ENCODE measurements around the gene ATXN2L. TPM values are rescaled to one million over a fixed set of nuclear protein-coding genes. Genes with fewer than 3 reads are reported as not detected.

The ATXN2L gene
- total and polyA plus RNA-seq, 2 experiments from 2014 or later, result 50.4 to 124 TPM

DNA sequence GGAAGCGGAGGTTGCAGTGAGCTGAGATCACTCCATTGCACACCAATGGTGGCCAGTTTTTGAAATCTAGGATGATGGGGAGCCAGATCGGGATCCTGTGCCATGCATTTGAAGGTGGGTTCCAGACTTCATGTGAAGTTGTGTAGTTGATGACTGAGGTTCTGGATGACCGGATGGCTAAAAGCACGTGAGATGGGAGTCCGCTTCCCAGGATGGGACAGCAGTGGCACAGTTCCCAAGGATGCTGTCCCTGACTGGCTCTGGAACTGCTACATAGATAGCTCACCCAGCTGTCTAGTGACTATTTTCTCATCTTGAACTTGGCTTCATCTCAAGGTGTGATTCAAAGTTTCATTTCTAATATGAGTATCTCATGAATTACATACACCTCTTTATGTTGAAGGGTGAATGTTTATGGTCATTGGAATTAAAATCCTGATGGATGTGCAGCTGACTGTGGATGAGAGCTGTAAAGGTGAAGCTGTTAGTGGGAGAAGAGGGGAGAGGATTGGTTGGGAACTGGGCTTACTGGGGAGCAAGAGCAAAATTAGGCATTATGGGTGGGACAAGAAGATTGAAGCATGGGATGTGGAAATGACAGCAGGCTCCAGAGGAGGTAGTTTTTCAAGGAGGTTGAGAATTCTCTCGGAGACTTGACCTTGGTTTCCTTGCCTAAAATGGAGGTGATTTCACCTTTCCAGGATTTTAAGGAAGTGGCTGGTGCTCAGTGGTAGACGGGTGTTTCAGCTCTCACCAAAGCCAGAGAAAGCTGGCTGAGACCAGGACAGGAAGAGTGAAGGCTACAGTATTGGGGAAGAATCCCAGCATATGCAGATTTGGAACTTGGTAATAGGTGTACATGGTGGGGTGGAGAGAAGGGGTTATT is 15.1 kb downstream of the ATXN2L start:
- Histone ChIP-seq H3K9me3 (ENCODE audit: low read depth) (no peaks in the 10 kb centered on the region), H3K79me2 (peaks cover 4% of the 10 kb centered on the region), H3K4me1 (ENCODE audit: insufficient read depth) (no peaks in the 10 kb centered on the region), H3K9me2 (replicated peaks; ENCODE audit: insufficient read depth) (no peaks in the 10 kb centered on the region), H3K36me3 (replicated peaks; ENCODE audit: insufficient read depth, low read depth) (peaks cover 8% of the 10 kb centered on the region), H3K27ac (no peak overlapping the region), H4K20me1 (ENCODE audit: insufficient read depth, poor library complexity, severe bottlenecking) (no peaks in the 10 kb centered on the region), H3K4me2 (no peak overlapping the region), H3K27me3 (no peaks in the 10 kb centered on the region), H2AFZ (no peak overlapping the region), H3K4me3 (no peak overlapping the region)
- 96% methylated on average over 7 of the region's 7 CpGs for WGBS (ENCODE audit: low lambda C conversion rate, missing lambda C conversion rate)
- TF ChIP-seq EZH2phosphoT487 (IDR thresholded peaks at IDR 0.05; ENCODE audit: low read depth, severe bottlenecking, unreplicated experiment) (no peak), CTCF (IDR thresholded peaks at IDR 0.05; ENCODE audit: poor library complexity) (no peak), EZH2 (IDR thresholded peaks at IDR 0.05; ENCODE audit: borderline replicate concordance) (no peak)
- DNase-seq (ENCODE audit: low spot score), result no peak

DNA sequence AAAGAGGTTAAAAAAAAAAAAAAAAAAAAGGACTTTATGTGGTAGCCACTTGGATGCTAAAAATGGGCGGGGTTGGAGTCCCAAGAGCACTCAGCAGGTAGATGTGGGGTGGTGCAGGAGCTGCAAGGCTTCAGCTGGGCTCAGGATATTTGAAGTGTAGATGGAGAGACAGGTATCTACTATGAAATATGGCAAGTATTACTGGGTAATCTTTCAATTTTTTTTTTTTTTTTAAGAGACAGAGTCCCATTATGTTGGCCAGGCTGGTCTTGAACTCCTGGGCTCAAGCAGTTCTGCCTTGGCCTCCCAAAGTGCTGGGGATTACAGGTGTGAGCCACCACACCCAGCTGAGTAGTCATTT is 15.7 kb downstream of the ATXN2L start:
- Histone ChIP-seq H2AFZ (no peak overlapping the region), H3K4me1 (ENCODE audit: insufficient read depth) (no peaks in the 10 kb centered on the region), H3K27ac (no peak overlapping the region), H3K9me2 (replicated peaks; ENCODE audit: insufficient read depth) (no peaks in the 10 kb centered on the region), H3K27me3 (no peaks in the 10 kb centered on the region), H3K4me2 (no peak overlapping the region), H3K9me3 (ENCODE audit: low read depth) (no peaks in the 10 kb centered on the region), H4K20me1 (ENCODE audit: insufficient read depth, poor library complexity, severe bottlenecking) (no peaks in the 10 kb centered on the region), H3K4me3 (no peak overlapping the region), H3K36me3 (replicated peaks; ENCODE audit: insufficient read depth, low read depth) (peaks cover 8% of the 10 kb centered on the region), H3K79me2 (no peaks in the 10 kb centered on the region)
- no peak for DNase-seq (ENCODE audit: low spot score)
- WGBS (ENCODE audit: low lambda C conversion rate, missing lambda C conversion rate), result 100% methylated on average over 1 of the region's 1 CpG
- TF ChIP-seq EZH2 (IDR thresholded peaks at IDR 0.05; ENCODE audit: borderline replicate concordance) (no peak), CTCF (IDR thresholded peaks at IDR 0.05; ENCODE audit: poor library complexity) (no peak), EZH2phosphoT487 (IDR thresholded peaks at IDR 0.05; ENCODE audit: low read depth, severe bottlenecking, unreplicated experiment) (no peak)

DNA sequence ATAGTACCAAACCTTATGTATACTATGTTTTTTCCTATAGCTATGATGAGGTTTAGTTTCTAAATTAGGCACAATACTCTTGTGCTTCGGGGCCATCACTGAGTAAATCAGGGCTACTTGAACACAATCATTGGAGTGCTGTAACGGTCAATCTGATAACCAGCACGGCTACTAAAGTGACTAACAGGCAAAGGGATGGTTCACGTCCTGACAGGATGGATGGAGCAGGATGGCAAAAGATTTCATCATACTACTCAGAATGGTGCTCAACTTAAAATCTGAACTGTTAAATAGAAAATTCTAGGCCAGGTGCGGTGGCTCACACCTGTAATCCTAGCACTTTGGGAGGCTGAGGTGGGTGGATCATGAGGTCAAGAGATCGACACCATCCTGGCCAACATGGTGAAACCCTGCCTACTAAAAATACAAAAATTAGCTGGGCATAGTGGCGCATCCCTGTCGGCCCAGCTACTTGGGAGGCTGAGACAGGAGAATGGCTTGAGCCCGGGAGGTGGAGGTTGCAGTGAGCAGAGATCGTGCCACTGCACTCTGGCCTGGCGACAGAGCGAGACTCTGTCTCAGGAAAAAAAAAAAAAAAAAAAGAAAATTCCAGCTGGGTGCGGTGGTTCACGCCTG is 16.3 kb downstream of the ATXN2L start:
- 95% methylated on average over 14 of the region's 14 CpGs for WGBS (ENCODE audit: low lambda C conversion rate, missing lambda C conversion rate)
- no peaks in the 10 kb centered on the region for H3K4me1 ChIP-seq (ENCODE audit: insufficient read depth)
- no peak for DNase-seq (ENCODE audit: low spot score)
- peaks cover 4% of the 10 kb centered on the region for H3K36me3 ChIP-seq (replicated peaks; ENCODE audit: insufficient read depth, low read depth)
- TF ChIP-seq EZH2phosphoT487 (IDR thresholded peaks at IDR 0.05; ENCODE audit: low read depth, severe bottlenecking, unreplicated experiment) (no peak), EZH2 (IDR thresholded peaks at IDR 0.05; ENCODE audit: borderline replicate concordance) (no peak), CTCF (IDR thresholded peaks at IDR 0.05; ENCODE audit: poor library complexity) (no peak)
- H3K9me2 ChIP-seq (replicated peaks; ENCODE audit: insufficient read depth), result no peaks in the 10 kb centered on the region
- H3K9me3 ChIP-seq (ENCODE audit: low read depth), result no peaks in the 10 kb centered on the region
- no peak overlapping the region for H2AFZ ChIP-seq
- no peaks in the 10 kb centered on the region for H4K20me1 ChIP-seq (ENCODE audit: insufficient read depth, poor library complexity, severe bottlenecking)
- H3K4me3 ChIP-seq, result no peak overlapping the region
- no peak overlapping the region for H3K4me2 ChIP-seq
- H3K27me3 ChIP-seq, result no peaks in the 10 kb centered on the region
- no peaks in the 10 kb centered on the region for H3K79me2 ChIP-seq
- no peak overlapping the region for H3K27ac ChIP-seq
